Left ventricle myocardium inferior (tissue), 1 donor: ENCODE measurements around the gene INAFM2. TPM values are rescaled to one million over a fixed set of nuclear protein-coding genes. Genes with fewer than 3 reads are reported as not detected.

Source experiments
- DNase-seq: peaks from one replicate; pipeline ENCODE4 v3.0.0-alpha.2; 2020
- H3K27ac ChIP-seq: fragments of 200-600 bp; replicated peaks from 2 replicates; pipeline ENCODE4 v1.8.0; 2021
- H3K27me3 ChIP-seq: fragments of 200-600 bp; 2 replicates; pipeline ENCODE4 v1.8.0; 2021; ENCODE audit warnings: low read depth
- H3K36me3 ChIP-seq: fragments of 200-600 bp; 2 replicates; pipeline ENCODE4 v1.8.0; 2021
- H3K4me1 ChIP-seq: fragments of 200-600 bp; 2 replicates; pipeline ENCODE4 v1.8.0; 2021
- H3K4me3 ChIP-seq: fragments of 200-600 bp; 2 replicates; pipeline ENCODE4 v1.8.0; 2021; ENCODE audit warnings: mild to moderate bottlenecking, moderate library complexity
- H3K9me3 ChIP-seq: fragments of 200-600 bp; replicated peaks from 2 replicates; pipeline ENCODE4 v1.8.0; 2021
- intact Hi-C: fragments of 100-400 bp; cut with micrococcal nuclease; formaldehyde crosslinking; loops from one replicate; pipeline ENCODE4 v1.11.0; 2022
- total RNA-seq: library from RNA; stranded (reverse); fragmentation: NEBNext Ultra II Directional; extraction: Animal tissue kit (Norgen Biotek cat#: 25700); gene quantifications from one replicate; pipeline ENCODE4 v1.2.1, GENCODE V29; 2021
- TF ChIP-seq, protein P1 (sequence below): fragments of 200-600 bp; IDR thresholded peaks from 2 replicates; pipeline ENCODE4 v1.8.0; 2021; ENCODE audit warnings: antibody characterized with exemption, mild to moderate bottlenecking, borderline replicate concordance
- donor health status: DM: no; HTN: yes; CAD: no; lungs with severe emphysema.

Gene INAFM2
- total RNA-seq, 1 donor from 2014 or later = 52.7 TPM

DNA sequence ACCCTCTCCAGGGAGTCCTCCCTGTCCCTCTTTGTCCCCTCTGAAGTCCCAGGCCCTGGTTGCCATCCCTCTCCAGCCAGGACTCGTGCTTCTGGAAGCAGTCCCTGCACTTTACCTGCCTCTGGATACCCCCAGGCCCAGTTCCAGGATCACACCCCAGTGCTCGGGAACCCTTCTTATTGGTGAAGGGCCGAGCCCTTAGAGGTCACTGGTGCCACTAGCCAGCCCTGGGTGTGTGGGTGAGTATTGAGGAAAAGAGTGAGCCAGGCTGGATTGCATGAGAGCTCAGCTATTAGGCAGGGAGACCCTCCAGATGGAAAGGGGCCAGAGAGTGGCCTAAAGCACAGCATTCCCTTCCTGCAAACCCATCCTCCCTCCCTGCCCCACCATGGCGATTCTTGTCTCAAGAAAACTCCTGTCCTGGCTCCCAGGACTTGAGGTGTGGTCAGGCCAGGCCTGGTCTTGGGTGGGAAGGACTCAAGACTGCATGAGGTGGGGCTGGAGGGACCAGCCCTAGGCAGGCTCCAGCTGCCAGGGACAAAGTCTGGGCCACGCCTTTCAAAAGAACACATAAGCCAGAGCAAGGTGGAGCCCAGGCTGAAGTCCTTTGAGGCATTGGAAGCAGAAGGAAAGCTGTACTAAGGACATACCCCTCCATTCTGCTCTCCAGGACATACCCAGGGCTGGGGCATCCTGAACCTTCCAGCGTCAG, 22.5 kb downstream of the INAFM2 start:
- DNase-seq = no peak
- H3K36me3 ChIP-seq = no peaks in the 10 kb centered on the region
- intact Hi-C loops = loop anchor here (10.0 kb wide), 1 partner anchor 79 kb away; no protein-coding TSS in a partner anchor
- no peak overlapping the region for H3K27ac ChIP-seq
- TF ChIP-seq, protein P1, sequence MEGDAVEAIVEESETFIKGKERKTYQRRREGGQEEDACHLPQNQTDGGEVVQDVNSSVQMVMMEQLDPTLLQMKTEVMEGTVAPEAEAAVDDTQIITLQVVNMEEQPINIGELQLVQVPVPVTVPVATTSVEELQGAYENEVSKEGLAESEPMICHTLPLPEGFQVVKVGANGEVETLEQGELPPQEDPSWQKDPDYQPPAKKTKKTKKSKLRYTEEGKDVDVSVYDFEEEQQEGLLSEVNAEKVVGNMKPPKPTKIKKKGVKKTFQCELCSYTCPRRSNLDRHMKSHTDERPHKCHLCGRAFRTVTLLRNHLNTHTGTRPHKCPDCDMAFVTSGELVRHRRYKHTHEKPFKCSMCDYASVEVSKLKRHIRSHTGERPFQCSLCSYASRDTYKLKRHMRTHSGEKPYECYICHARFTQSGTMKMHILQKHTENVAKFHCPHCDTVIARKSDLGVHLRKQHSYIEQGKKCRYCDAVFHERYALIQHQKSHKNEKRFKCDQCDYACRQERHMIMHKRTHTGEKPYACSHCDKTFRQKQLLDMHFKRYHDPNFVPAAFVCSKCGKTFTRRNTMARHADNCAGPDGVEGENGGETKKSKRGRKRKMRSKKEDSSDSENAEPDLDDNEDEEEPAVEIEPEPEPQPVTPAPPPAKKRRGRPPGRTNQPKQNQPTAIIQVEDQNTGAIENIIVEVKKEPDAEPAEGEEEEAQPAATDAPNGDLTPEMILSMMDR = no peak
- no peaks in the 10 kb centered on the region for H3K27me3 ChIP-seq
- H3K4me1 ChIP-seq = peaks cover 50% of the 10 kb centered on the region
- H3K4me3 ChIP-seq = no peak overlapping the region
- no peaks in the 10 kb centered on the region for H3K9me3 ChIP-seq

DNA sequence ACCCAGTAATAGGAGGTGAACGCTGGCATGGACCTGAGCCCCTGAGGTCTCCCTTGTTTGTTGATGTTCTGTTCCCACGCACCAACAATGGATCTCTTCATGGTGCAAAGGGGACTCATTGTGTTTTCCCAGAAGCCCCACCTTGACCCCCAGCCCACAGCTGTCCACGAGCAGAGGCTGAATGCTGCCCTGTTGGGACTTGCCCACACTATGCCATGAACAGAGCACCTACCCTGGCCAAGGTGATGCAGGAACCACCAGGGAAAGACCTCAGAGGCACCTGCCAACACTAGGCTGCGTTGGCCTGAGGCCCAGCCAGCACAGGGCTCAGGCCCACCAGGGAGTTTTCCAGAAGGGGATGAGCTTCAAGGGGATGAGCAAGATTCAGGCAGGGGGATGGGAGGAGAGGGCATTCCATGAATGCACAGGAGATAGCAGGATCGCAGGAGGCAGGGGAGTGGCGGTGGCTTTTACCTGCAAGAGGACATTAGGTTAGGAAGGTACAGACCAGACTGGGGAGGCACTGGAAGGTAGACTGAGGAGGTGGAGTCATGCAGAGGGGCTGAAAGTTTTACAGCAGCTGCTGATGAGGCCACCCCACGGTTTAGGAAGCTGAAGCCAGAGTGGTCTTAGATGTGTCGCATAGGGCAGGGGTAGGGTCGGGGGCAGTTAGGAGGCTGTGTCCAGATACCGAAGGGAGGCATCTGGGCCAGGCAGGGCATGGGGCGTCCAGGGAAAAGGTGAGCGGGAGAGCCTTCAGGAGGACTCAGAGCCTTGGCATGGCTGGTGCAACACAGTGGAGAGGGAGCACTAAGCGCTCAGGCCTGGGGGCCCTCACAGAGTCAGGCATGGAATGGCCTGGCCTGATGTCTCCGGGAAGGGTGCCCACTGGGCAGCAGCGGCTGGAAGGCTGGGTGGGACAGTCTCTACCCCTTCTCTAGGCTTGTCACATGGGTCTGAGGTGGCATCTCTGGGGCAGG, 23.4 kb downstream of the INAFM2 start:
- no peaks in the 10 kb centered on the region for H3K9me3 ChIP-seq
- TF ChIP-seq, protein P1 = no peak
- DNase-seq = no peak
- no peaks in the 10 kb centered on the region for H3K36me3 ChIP-seq
- intact Hi-C loops = loop anchor here (10.0 kb wide), 1 partner anchor 78 kb away; no protein-coding TSS in a partner anchor
- H3K4me3 ChIP-seq = no peak overlapping the region
- peaks cover 41% of the 10 kb centered on the region for H3K4me1 ChIP-seq
- H3K27ac ChIP-seq = no peak overlapping the region
- H3K27me3 ChIP-seq = no peaks in the 10 kb centered on the region

DNA sequence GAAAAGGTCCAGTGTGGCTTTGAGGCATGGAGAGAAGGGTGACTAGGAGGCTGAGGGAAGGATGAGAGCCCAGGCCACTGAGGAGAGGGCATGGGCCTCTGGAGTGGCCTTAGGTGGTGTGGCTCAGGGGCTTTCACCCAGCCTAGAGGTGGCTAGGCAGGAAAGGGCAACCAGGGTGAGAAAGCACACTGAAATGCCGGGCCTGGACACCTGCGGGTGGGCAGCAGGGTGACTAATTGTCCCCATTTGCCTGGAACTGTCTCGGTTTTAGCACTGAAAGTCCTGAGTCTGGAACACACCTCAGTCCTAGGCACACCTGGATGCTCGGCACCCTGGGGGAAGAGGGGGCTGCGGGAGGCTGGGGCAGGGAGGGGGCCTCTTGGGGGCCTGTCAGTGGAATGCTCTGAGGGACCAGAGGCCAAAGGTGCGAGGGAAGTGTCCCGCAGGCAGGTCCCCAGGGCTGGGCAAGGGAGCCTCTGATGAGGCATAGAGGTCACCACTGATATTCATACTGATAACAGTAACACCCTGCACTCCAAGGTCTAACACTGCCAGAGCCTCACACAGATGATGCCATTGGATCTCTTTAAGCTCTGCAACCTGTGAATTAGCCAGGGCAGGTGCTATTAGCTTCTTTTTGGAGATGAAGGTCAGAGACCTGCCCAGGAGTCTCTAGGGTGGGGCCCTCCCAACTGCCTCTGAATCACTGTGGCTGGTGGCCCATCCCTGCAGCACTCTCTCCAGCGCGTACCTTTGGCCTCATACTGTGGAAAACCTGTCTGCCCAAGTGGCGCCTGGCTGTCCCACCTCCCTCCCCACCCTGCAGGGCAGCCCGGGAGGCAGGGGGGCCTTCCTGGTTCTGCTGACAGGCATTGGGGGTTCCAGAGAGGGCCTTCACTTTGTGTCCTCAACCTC, 24.3 kb downstream of the INAFM2 start:
- H3K4me3 ChIP-seq = no peak overlapping the region
- no peaks in the 10 kb centered on the region for H3K9me3 ChIP-seq
- peaks cover 32% of the 10 kb centered on the region for H3K4me1 ChIP-seq
- H3K36me3 ChIP-seq = no peaks in the 10 kb centered on the region
- no peaks in the 10 kb centered on the region for H3K27me3 ChIP-seq
- TF ChIP-seq, protein P1 = no peak
- intact Hi-C loops = loop anchor here (10.0 kb wide), 1 partner anchor 77 kb away; no protein-coding TSS in a partner anchor
- H3K27ac ChIP-seq = no peak overlapping the region
- no peak for DNase-seq

DNA sequence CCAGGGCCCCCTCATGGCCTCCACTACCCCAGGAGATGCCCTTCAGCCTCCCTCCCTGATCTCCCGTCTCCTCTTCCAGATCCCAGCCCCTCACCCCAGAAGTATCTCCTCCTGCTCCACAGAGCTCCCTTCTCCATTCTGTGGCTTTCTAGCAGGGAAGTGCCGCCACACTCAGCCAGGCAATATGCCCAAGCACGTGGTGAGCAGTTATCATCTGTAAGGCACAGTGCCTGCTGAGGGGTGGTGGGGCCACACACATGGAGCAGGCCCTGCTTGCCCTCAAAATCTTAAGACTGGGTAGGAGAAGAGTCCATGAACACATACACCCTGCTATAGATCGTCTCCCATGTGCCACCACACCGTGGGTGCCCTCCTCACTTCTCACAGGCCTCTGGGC, 25.0 kb downstream of the INAFM2 start:
- intact Hi-C loops = loop anchor here (10.0 kb wide), 1 partner anchor 76 kb away; no protein-coding TSS in a partner anchor
- TF ChIP-seq, protein P1 = no peak
- H3K27me3 ChIP-seq = no peaks in the 10 kb centered on the region
- H3K4me1 ChIP-seq = peaks cover 26% of the 10 kb centered on the region
- H3K36me3 ChIP-seq = no peaks in the 10 kb centered on the region
- no peak for DNase-seq
- H3K9me3 ChIP-seq = no peaks in the 10 kb centered on the region
- H3K27ac ChIP-seq = no peak overlapping the region
- no peak overlapping the region for H3K4me3 ChIP-seq
